ENCODE measurements around the gene GRID1.

GRID1 gene

DNA sequence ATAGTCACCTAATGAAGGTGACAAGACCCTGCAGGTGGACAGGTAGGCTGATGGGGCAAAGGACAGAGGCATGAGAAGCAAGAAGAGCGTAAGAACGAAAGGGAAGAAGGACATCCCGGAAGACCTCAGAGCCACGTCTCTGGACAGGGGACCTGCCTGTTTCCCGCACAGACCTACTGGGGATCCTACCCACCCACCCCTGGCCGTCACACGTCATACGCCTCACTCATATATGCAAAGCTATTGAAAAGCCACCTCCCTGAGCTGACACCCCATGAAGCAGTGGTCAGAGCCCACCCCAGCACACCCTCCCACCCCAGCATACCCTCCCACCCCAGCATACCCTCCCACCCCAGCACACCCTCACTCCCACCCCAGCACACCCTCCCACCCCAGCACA lies 140.6 kb downstream of the GRID1 start:
- no peak for DNase-seq (ENCODE audit: insufficient read length, low spot score)
- no peak for FAIRE-seq
- no peak for TF ChIP-seq POLR2A (IDR thresholded peaks at IDR 0.05; ENCODE audit: low read depth, low read length)
- no peak for TF ChIP-seq PAX5 (IDR thresholded peaks at IDR 0.05; ENCODE audit: insufficient read depth, low read length, severe bottlenecking)
- TF ChIP-seq POLR2AphosphoS5 (IDR thresholded peaks at IDR 0.05; ENCODE audit: low read depth, low read length), result no peak
- TF ChIP-seq TAF1 (IDR thresholded peaks at IDR 0.05; ENCODE audit: low read depth, low read length), result no peak
- no peak for TF ChIP-seq POU2F2 (IDR thresholded peaks at IDR 0.05; ENCODE audit: low read depth, low read length)
- TF ChIP-seq SPI1 (IDR thresholded peaks at IDR 0.05; ENCODE audit: low read depth, low read length), result no peak

DNA sequence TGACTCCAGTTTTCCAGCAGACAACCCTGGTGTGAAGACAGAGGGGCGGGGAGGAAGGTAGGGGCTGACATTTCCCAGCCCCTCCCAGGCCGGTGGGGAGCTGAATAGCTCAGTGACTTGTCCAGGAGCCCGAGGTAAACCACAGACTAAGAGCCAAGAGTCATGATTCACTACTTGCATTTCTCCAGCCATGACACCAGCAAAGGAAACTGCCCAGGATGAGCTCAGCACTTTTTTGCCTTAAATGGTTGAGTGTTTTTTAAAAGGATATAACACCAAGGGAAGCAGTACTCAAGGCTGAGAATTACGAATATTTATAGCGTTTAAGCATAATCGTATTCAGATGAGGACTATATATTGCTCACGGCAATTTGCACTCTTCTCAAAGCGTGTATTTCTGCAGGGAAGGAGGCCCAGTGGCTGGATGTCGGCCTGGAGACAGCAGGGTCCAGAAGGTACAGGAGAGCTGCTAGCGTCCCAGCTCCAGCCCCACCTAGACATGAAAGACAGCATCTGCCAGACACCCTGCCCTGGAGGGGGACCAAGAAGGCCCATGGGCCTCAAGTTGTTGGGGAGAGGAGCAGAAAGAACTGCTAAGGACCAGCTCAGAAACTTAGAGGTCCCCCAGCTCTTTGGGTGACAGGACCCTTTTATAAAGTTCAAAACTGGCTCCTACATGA lies 141.4 kb downstream of the GRID1 start:
- DNase-seq (ENCODE audit: insufficient read length, low spot score), result no peak
- TF ChIP-seq POLR2A (IDR thresholded peaks at IDR 0.05; ENCODE audit: low read depth, low read length) (no peak), SPI1 (IDR thresholded peaks at IDR 0.05; ENCODE audit: low read depth, low read length) (no peak), PAX5 (IDR thresholded peaks at IDR 0.05; ENCODE audit: insufficient read depth, low read length, severe bottlenecking) (no peak), POU2F2 (IDR thresholded peaks at IDR 0.05; ENCODE audit: low read depth, low read length) (no peak), TAF1 (IDR thresholded peaks at IDR 0.05; ENCODE audit: low read depth, low read length) (no peak), POLR2AphosphoS5 (IDR thresholded peaks at IDR 0.05; ENCODE audit: low read depth, low read length) (no peak)
- FAIRE-seq, result no peak

DNA sequence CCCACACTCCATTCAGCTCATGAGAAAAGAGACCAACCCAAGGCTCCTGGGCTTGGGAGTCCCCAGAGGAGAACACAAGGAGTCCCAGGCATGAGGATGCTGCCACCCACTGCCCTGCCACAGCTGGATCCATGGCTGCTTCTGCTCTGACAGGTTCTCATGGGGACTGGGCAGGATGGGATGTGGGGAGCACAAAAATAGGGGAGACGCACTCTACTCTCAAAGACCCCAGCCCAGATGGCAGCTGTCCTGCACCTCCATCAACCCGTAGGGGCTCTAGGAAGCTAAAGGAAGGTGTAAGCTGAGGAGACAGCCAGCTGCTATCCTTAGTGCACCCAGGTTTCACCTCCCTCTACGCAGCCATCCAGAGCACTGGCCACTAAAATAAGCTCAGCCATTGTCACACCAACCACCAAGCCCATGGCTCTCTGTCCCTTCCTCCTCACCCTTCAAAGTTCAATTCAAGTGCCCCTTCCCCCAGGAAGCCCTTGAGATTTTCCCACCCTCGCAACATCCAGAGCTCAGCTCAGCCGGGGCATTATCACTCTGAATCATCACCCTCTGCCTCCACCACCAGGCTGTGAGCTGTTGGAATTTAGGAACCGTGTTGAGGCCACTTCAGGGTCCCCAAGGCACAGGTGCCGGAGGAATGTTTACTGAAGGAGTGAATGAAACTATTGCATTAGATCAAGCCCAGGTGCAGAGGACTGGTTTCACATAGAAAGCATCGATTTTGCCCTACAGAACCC lies 142.1 kb downstream of the GRID1 start:
- no peak for TF ChIP-seq PAX5 (IDR thresholded peaks at IDR 0.05; ENCODE audit: insufficient read depth, low read length, severe bottlenecking)
- TF ChIP-seq SPI1 (IDR thresholded peaks at IDR 0.05; ENCODE audit: low read depth, low read length), result peak; percentile 96
- TF ChIP-seq POU2F2 (IDR thresholded peaks at IDR 0.05; ENCODE audit: low read depth, low read length), result no peak
- no peak for TF ChIP-seq TAF1 (IDR thresholded peaks at IDR 0.05; ENCODE audit: low read depth, low read length)
- TF ChIP-seq POLR2A (IDR thresholded peaks at IDR 0.05; ENCODE audit: low read depth, low read length), result no peak
- no peak for TF ChIP-seq POLR2AphosphoS5 (IDR thresholded peaks at IDR 0.05; ENCODE audit: low read depth, low read length)
- no peak for DNase-seq (ENCODE audit: insufficient read length, low spot score)
- peak; percentile 50 for FAIRE-seq

DNA sequence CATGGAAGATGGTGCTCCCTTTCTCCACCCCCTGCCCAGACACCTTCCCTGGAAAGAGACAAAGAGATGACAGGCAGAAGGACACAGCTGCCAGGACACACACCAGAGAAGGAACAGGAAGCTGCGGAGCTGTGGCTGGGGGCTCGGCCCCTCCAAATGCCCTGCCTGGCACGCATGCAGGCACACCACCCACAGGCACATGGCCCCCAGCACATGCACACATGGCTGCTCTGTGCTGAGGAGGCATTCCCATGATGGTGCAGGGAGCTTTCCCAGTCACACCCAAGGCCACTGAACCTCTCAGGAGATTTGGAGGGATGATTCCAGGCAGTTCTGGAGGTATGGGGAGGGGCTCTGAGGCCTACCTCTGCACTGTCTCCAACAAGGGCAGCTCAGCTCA lies 143.3 kb downstream of the GRID1 start:
- TF ChIP-seq PAX5 (IDR thresholded peaks at IDR 0.05; ENCODE audit: insufficient read depth, low read length, severe bottlenecking), result no peak
- TF ChIP-seq SPI1 (IDR thresholded peaks at IDR 0.05; ENCODE audit: low read depth, low read length), result no peak
- TF ChIP-seq POLR2A (IDR thresholded peaks at IDR 0.05; ENCODE audit: low read depth, low read length), result no peak
- no peak for TF ChIP-seq TAF1 (IDR thresholded peaks at IDR 0.05; ENCODE audit: low read depth, low read length)
- TF ChIP-seq POU2F2 (IDR thresholded peaks at IDR 0.05; ENCODE audit: low read depth, low read length), result no peak
- no peak for TF ChIP-seq POLR2AphosphoS5 (IDR thresholded peaks at IDR 0.05; ENCODE audit: low read depth, low read length)
- FAIRE-seq, result no peak

DNA sequence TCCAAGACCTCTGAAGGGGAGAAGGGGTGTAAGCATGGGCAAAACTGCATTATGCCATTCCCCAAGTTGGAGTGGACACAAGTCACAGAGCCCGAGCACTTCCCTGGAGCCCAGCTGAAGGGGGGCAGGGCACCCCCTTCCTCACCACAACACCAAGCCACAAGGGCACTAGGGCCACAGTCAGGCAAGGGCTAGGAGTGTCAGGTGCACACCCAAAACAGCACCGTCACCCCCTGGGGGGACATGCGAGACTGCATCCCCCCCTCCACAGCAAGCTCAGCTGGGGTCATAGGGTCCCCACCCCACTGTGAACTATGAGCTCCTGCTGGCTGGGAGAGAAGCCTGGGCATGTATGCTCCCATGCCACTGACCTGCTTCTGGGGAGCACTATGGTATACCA lies 143.9 kb downstream of the GRID1 start:
- DNase-seq (ENCODE audit: insufficient read length, low spot score), result no peak
- FAIRE-seq, result no peak
- TF ChIP-seq POLR2AphosphoS5 (IDR thresholded peaks at IDR 0.05; ENCODE audit: low read depth, low read length), result no peak
- TF ChIP-seq POU2F2 (IDR thresholded peaks at IDR 0.05; ENCODE audit: low read depth, low read length), result no peak
- TF ChIP-seq POLR2A (IDR thresholded peaks at IDR 0.05; ENCODE audit: low read depth, low read length), result no peak
- no peak for TF ChIP-seq SPI1 (IDR thresholded peaks at IDR 0.05; ENCODE audit: low read depth, low read length)

More for the DNA sequence above, 143.3 kb downstream of the GRID1 start:
- DNase-seq (ENCODE audit: insufficient read length, low spot score), result no peak

DNA sequence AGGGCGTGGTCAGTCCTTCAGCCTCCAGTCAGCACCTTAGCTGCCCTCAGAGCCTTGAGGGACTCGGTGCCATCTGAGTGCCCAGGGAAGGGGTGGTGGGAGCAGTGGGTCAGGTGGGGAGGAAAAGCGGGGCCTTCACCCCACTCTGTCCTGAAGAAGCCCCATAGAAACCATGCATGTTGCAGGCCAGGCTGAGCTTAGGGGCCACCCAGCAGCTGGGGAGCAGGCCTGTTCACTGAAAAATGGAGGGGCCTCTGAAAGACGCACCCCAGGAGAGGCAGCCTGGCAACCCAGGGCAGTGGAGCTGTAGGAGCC lies 144.3 kb downstream of the GRID1 start:
- TF ChIP-seq PAX5 (IDR thresholded peaks at IDR 0.05; ENCODE audit: insufficient read depth, low read length, severe bottlenecking) (no peak), POLR2A (IDR thresholded peaks at IDR 0.05; ENCODE audit: low read depth, low read length) (no peak), TAF1 (IDR thresholded peaks at IDR 0.05; ENCODE audit: low read depth, low read length) (no peak), POU2F2 (IDR thresholded peaks at IDR 0.05; ENCODE audit: low read depth, low read length) (no peak)
- DNase-seq (ENCODE audit: insufficient read length, low spot score) (no peak), FAIRE-seq (no peak)

DNA sequence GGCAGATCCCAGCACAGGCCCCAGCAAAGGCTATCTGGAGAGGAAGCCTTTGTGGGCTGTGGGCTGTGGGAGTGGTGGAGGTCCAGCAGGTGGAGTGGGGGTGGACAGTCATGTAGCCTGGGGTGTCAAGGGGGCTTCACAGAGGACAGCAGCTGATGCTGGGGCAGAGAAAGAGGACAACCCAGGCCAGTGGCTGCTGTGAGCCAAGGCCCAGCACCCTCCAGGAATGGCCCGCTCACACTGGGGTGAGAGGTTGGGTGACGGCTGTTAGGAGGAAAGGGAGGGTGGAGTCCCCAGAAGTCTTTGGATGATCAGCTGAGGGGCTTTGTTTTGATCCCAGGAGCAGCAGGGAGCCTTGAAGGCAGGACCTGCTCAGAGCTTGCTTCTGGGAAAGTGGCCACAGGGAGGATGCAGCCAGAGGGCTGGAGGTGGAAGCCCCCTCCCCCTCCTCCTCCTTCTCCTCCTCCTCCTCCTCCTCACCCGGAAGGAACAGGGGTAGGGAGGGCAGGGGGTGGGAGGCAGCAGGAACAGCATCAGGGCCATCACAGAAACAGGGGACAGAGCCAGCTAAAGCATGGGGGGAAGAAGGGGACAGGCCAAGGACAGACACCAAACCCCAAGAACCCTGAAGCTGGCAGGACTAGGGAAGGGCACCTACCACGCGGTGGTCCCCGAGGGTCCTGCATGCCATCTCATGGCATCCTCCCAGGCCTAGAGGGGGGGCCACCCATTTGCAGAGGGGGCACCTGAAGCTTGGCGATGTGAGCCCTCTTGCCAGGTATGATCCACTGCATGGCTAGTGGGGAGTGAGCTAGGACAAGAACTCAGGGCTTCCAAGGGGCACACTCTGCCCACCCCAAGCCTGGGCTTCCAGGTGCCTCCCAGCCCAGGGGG lies 144.9 kb downstream of the GRID1 start:
- no peak for DNase-seq (ENCODE audit: insufficient read length, low spot score)
- no peak for FAIRE-seq
- TF ChIP-seq POLR2A (IDR thresholded peaks at IDR 0.05; ENCODE audit: low read depth, low read length) (no peak), POU2F2 (IDR thresholded peaks at IDR 0.05; ENCODE audit: low read depth, low read length) (no peak), TAF1 (IDR thresholded peaks at IDR 0.05; ENCODE audit: low read depth, low read length) (no peak), PAX5 (IDR thresholded peaks at IDR 0.05; ENCODE audit: insufficient read depth, low read length, severe bottlenecking) (no peak), POLR2AphosphoS5 (IDR thresholded peaks at IDR 0.05; ENCODE audit: low read depth, low read length) (no peak), SPI1 (IDR thresholded peaks at IDR 0.05; ENCODE audit: low read depth, low read length) (no peak)

DNA sequence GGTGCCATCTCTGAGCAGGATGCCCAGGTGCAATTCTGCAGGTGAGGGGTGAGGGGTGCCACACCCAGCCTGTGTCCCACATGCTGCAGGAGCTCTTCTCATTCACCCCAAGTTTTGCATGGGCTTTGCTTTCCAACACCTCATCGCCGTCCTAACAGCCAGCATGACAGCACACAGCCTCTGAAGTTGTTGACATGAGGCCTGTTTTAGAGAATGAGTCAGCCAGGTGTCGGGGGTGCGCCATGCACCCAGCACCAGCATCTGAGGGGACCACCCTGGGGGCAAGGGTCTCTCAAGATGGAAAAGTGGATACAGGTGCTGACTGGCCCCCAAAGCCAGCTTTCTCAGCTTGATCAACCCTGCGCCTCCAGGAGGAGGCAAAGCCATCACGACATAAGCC lies 146.0 kb downstream of the GRID1 start:
- TF ChIP-seq POLR2A (IDR thresholded peaks at IDR 0.05; ENCODE audit: low read depth, low read length), result no peak
- no peak for TF ChIP-seq TAF1 (IDR thresholded peaks at IDR 0.05; ENCODE audit: low read depth, low read length)
- TF ChIP-seq POU2F2 (IDR thresholded peaks at IDR 0.05; ENCODE audit: low read depth, low read length), result no peak
- no peak for TF ChIP-seq POLR2AphosphoS5 (IDR thresholded peaks at IDR 0.05; ENCODE audit: low read depth, low read length)
- TF ChIP-seq PAX5 (IDR thresholded peaks at IDR 0.05; ENCODE audit: insufficient read depth, low read length, severe bottlenecking), result no peak
- TF ChIP-seq SPI1 (IDR thresholded peaks at IDR 0.05; ENCODE audit: low read depth, low read length), result no peak
- no peak for FAIRE-seq
- DNase-seq (ENCODE audit: insufficient read length, low spot score), result no peak

DNA sequence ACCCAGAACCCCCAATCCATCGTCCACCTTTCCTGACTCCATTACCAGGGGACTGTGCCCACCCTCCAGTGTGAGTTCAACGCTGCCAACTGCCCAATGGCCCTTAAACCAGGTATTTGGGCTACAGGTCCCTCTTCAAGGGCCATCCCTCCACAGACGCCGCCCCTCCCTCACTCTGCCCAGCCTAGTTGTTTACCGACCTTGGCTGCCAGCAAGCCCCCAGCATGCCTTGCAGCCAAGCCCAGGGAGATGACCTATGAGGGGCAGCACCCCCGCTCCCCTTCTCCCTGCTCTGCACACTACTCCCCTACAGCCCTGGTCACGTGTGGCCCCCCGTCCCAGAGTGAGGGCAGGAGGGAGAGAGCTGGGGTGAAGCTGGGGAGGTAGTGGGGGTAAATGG lies 147.3 kb downstream of the GRID1 start:
- TF ChIP-seq TAF1 (IDR thresholded peaks at IDR 0.05; ENCODE audit: low read depth, low read length) (no peak), POU2F2 (IDR thresholded peaks at IDR 0.05; ENCODE audit: low read depth, low read length) (no peak), SPI1 (IDR thresholded peaks at IDR 0.05; ENCODE audit: low read depth, low read length) (no peak), POLR2AphosphoS5 (IDR thresholded peaks at IDR 0.05; ENCODE audit: low read depth, low read length) (no peak), POLR2A (IDR thresholded peaks at IDR 0.05; ENCODE audit: low read depth, low read length) (no peak), PAX5 (IDR thresholded peaks at IDR 0.05; ENCODE audit: insufficient read depth, low read length, severe bottlenecking) (no peak)
- no peak for FAIRE-seq
- no peak for DNase-seq (ENCODE audit: insufficient read length, low spot score)

Data from GM12891 (cell line).